Fibroblast of mammary gland (primary cell): Measurements from ENCODE around the gene ACSL4.

ENCODE experiments used
- DNase-seq: peaks from one replicate; pipeline ENCODE4 v3.0.0-alpha.2; 2010; ENCODE audit warnings: low read depth
- H3K4me3 ChIP-seq: 2 replicates; pipeline ENCODE4 v1.5.1; 2011; ENCODE audit warnings: low read depth, mild to moderate bottlenecking, low read length, moderate library complexity; ENCODE audit not compliant: control insufficient read depth
- CTCF ChIP-seq: conservative IDR thresholded peaks from 2 replicates; pipeline ENCODE4 v1.5.1; 2011; ENCODE audit warnings: low read depth, low read length, inconsistent platforms; ENCODE audit not compliant: control insufficient read depth, insufficient read depth

Gene ACSL4

GRCh38 chrX:109774136-109774535 is 41.1 kb upstream of the ACSL4 start:
- DNase-seq, result peak; percentile 34
- no peak for TF ChIP-seq CTCF
- no peak overlapping the region for H3K4me3 ChIP-seq

GRCh38 chrX:109773374-109773773 is 40.3 kb upstream of the ACSL4 start:
- DNase-seq, result no peak
- TF ChIP-seq CTCF, result no peak
- no peak overlapping the region for H3K4me3 ChIP-seq

GRCh38 chrX:109770780-109771179 is 37.7 kb upstream of the ACSL4 start:
- no peak overlapping the region for H3K4me3 ChIP-seq
- no peak for DNase-seq
- no peak for TF ChIP-seq CTCF

GRCh38 chrX:109760922-109761250 is 27.8 kb upstream of the ACSL4 start:
- TF ChIP-seq CTCF, result no peak
- DNase-seq, result no peak
- no peak overlapping the region for H3K4me3 ChIP-seq

- no peak for TF ChIP-seq CTCF
- DNase-seq, result peak; percentile 15
Measured at GRCh38 chrX:109760209-109760921, 27.3 kb upstream of the ACSL4 start.

GRCh38 chrX:109753256-109753655 is 20.2 kb upstream of the ACSL4 start:
- no peak overlapping the region for H3K4me3 ChIP-seq
- DNase-seq, result no peak
- TF ChIP-seq CTCF, result no peak

More at GRCh38 chrX:109760209-109760921, 27.3 kb upstream of the ACSL4 start:
- H3K4me3 ChIP-seq, result no peak overlapping the region

GRCh38 chrX:109751698-109752097 is 18.6 kb upstream of the ACSL4 start:
- DNase-seq, result no peak
- TF ChIP-seq CTCF, result no peak
- H3K4me3 ChIP-seq, result no peak overlapping the region
